Measurements from ENCODE around the gene RNF115.

- TF ChIP-seq POLR2AphosphoS5 (IDR thresholded peaks at IDR 0.05; ENCODE audit: low read depth, low read length) = no peak
- no peak for TF ChIP-seq REST (IDR thresholded peaks at IDR 0.05; ENCODE audit: low read depth)
- no peak for TF ChIP-seq SRF (IDR thresholded peaks at IDR 0.05; ENCODE audit: low read depth)
- TF ChIP-seq MAX (IDR thresholded peaks at IDR 0.05) = no peak
- no peak for TF ChIP-seq POLR2A (IDR thresholded peaks at IDR 0.05; ENCODE audit: borderline replicate concordance, extremely low read depth, insufficient read depth, insufficient read length)
Measured at GRCh38 chr1:145846201-145846612, 22.3 kb upstream of the RNF115 start.

Data from HCT116 (cell line).